Activated B cell treated with CpG ODN at 0.5 μM for 24 hours (primary cell): ENCODE results near the gene TMEM263. TPM values are rescaled to one million over a fixed set of nuclear protein-coding genes. Genes with fewer than 3 reads are reported as not detected.

Source experiments
- ATAC-seq: fragments of 200-7000 bp; cut with Tn5 transposase; one replicate; pipeline ENCODE4 v1.10.0; 2021; ENCODE audit warnings: low read depth, mild to moderate bottlenecking, moderate library complexity
- CTCF ChIA-PET: fragments of 350-600 bp; sonication (Branson Sonifier 250); formaldehyde crosslinking; loops from one replicate; lab custom pipeline; 2021; ENCODE audit warnings: antibody characterized with exemption; lab: Charles Lee
- POLR2A ChIA-PET: fragments of 350-600 bp; sonication (Branson Sonifier 250); formaldehyde crosslinking; loops from one replicate; lab custom pipeline; 2021; ENCODE audit warnings: antibody characterized with exemption; lab: Charles Lee
- DNase-seq: peaks from one replicate; pipeline ENCODE4 v3.0.0; 2022
- H3K27ac Mint-ChIP-seq: one replicate; pipeline ENCODE4 v1.8.0; 2020; ENCODE audit warnings: mixed read lengths
- H3K27me3 Mint-ChIP-seq: one replicate; pipeline ENCODE4 v1.8.0; 2021; ENCODE audit warnings: mixed read lengths
- H3K36me3 Mint-ChIP-seq: one replicate; pipeline ENCODE4 v1.8.0; 2021; ENCODE audit warnings: low read depth, mixed read lengths
- H3K4me1 Mint-ChIP-seq: one replicate; pipeline ENCODE4 v1.8.0; 2021; ENCODE audit warnings: mixed read lengths
- H3K4me3 Mint-ChIP-seq: one replicate; pipeline ENCODE4 v1.8.0; 2020; ENCODE audit warnings: mild to moderate bottlenecking, mixed read lengths
- H3K9me3 Mint-ChIP-seq: one replicate; pipeline ENCODE4 v1.8.0; 2020; ENCODE audit warnings: mixed read lengths
- CTCF ChIP-seq: fragments of 200-600 bp; IDR thresholded peaks from one replicate; pipeline ENCODE4 v1.8.0; 2022; ENCODE audit warnings: antibody characterized with exemption, mild to moderate bottlenecking
- intact Hi-C: fragments of 100-400 bp; cut with micrococcal nuclease; formaldehyde crosslinking; loops from one replicate; pipeline ENCODE4 v1.15.1; 2024
- total RNA-seq: library from RNA; stranded (reverse); gene quantifications from 2 replicates; pipeline ENCODE4 v1.2.3, GENCODE V29; 2022

TMEM263 gene
- 10.5 and 15.1 TPM in 2 replicates for total RNA-seq

- H3K4me1 Mint-ChIP-seq = peaks cover 23% of the 10 kb centered on the region
Observed at GRCh38 chr12:106955377-106956047, at the start of gene TMEM263. TSS of gene TMEM263 (plus strand) at chr12:106955907. CDS start at chr12:106967117, 11,210 bp downstream.

GRCh38 chr12:106906715-106907114 is 49.0 kb upstream of the TMEM263 start:
- no peak for TF ChIP-seq CTCF
- DNase-seq (no peak), ATAC-seq (no peak)
- peaks cover 77% of the 10 kb centered on the region for H3K27me3 Mint-ChIP-seq
- H3K36me3 Mint-ChIP-seq = no peaks in the 10 kb centered on the region
- ChIA-PET CTCF (interaction anchor here (0.9 kb wide), 1 partner anchor 13 kb away, joined by 4 read pairs; no protein-coding TSS in a partner anchor), POLR2A (no interaction called here)
- H3K9me3 Mint-ChIP-seq = no peaks in the 10 kb centered on the region
- peak overlapping the region; percentile 4 for H3K27ac Mint-ChIP-seq
- peaks cover 14% of the 10 kb centered on the region for H3K4me1 Mint-ChIP-seq
- no peak overlapping the region for H3K4me3 Mint-ChIP-seq
- intact Hi-C loops = no loop called here

More at GRCh38 chr12:106955377-106956047, at the start of gene TMEM263:
- H3K27ac Mint-ChIP-seq = peak within 1 kb of the TSS; percentile 84
- no peaks in the 10 kb centered on the region for H3K27me3 Mint-ChIP-seq
- ATAC-seq (peak; percentile 86), DNase-seq (peak; percentile 91)
- ChIA-PET POLR2A (interaction anchor here (0.7 to 1.8 kb wide), 8 partner anchors 19 to 652 kb away, joined by 3 to 9 read pairs (median 4); partner anchors contain the start of genes CRY1, MTERF2 and POLR3B), CTCF (interaction anchor here (0.7 to 1.0 kb wide), 2 partner anchors 149 to 673 kb away, joined by 3 read pairs; no protein-coding TSS in a partner anchor)
- H3K9me3 Mint-ChIP-seq = peaks cover 3% of the 10 kb centered on the region
- H3K36me3 Mint-ChIP-seq = peaks cover 6% of the 10 kb centered on the region
- H3K4me3 Mint-ChIP-seq = peak within 1 kb of the TSS; percentile 96
- TF ChIP-seq CTCF = no peak
- intact Hi-C loops = loop anchor here (1.0 to 10.0 kb wide), 10 partner anchors 17 to 1848 kb away; partner anchors contain the start of genes CKAP4, CORO1C, CRY1 and MTERF2

GRCh38 chr12:106907411-106907810 is 48.3 kb upstream of the TMEM263 start:
- no peaks in the 10 kb centered on the region for H3K36me3 Mint-ChIP-seq
- no peak for ATAC-seq
- no peaks in the 10 kb centered on the region for H3K9me3 Mint-ChIP-seq
- CTCF ChIA-PET = interaction anchor here (0.9 kb wide), 1 partner anchor 12 kb away, joined by 4 read pairs; no protein-coding TSS in a partner anchor
- intact Hi-C loops = no loop called here
- no peak for TF ChIP-seq CTCF
- POLR2A ChIA-PET = interaction anchor here (0.7 kb wide), 1 partner anchor 31 kb away, joined by 3 read pairs; no protein-coding TSS in a partner anchor
- no peak overlapping the region for H3K4me3 Mint-ChIP-seq
- no peak for DNase-seq
- H3K4me1 Mint-ChIP-seq = peaks cover 14% of the 10 kb centered on the region
- H3K27me3 Mint-ChIP-seq = peaks cover 76% of the 10 kb centered on the region
- H3K27ac Mint-ChIP-seq = no peak overlapping the region

- H3K9me3 Mint-ChIP-seq = no peaks in the 10 kb centered on the region
- ChIA-PET POLR2A (interaction anchor here (0.7 kb wide), 1 partner anchor 32 kb away, joined by 3 read pairs; no protein-coding TSS in a partner anchor), CTCF (no interaction called here)
- intact Hi-C loops = no loop called here
- no peak overlapping the region for H3K4me3 Mint-ChIP-seq
- H3K36me3 Mint-ChIP-seq = no peaks in the 10 kb centered on the region
- H3K4me1 Mint-ChIP-seq = peaks cover 14% of the 10 kb centered on the region
- no peak for TF ChIP-seq CTCF
- peaks cover 76% of the 10 kb centered on the region for H3K27me3 Mint-ChIP-seq
- no peak overlapping the region for H3K27ac Mint-ChIP-seq
- no peak for DNase-seq
- no peak for ATAC-seq
Observed at GRCh38 chr12:106907846-106908245, 47.9 kb upstream of the TMEM263 start.

GRCh38 chr12:106908561-106908960 is 47.1 kb upstream of the TMEM263 start:
- DNase-seq = no peak
- H3K36me3 Mint-ChIP-seq = no peaks in the 10 kb centered on the region
- TF ChIP-seq CTCF = no peak
- ChIA-PET CTCF (no interaction called here), POLR2A (no interaction called here)
- H3K9me3 Mint-ChIP-seq = no peaks in the 10 kb centered on the region
- peaks cover 14% of the 10 kb centered on the region for H3K4me1 Mint-ChIP-seq
- ATAC-seq = no peak
- intact Hi-C loops = no loop called here
- no peak overlapping the region for H3K27ac Mint-ChIP-seq
- peaks cover 76% of the 10 kb centered on the region for H3K27me3 Mint-ChIP-seq
- no peak overlapping the region for H3K4me3 Mint-ChIP-seq
